HG03108 (cell line): ENCODE measurements around the gene TRO.

Experiments
- ATAC-seq: cut with Tn5 transposase; IDR thresholded peaks from one replicate; pipeline ENCODE4 v1.9.1; 2021; ENCODE audit warnings: moderate library complexity; ENCODE audit not compliant: unreplicated experiment

TRO gene, protein sequence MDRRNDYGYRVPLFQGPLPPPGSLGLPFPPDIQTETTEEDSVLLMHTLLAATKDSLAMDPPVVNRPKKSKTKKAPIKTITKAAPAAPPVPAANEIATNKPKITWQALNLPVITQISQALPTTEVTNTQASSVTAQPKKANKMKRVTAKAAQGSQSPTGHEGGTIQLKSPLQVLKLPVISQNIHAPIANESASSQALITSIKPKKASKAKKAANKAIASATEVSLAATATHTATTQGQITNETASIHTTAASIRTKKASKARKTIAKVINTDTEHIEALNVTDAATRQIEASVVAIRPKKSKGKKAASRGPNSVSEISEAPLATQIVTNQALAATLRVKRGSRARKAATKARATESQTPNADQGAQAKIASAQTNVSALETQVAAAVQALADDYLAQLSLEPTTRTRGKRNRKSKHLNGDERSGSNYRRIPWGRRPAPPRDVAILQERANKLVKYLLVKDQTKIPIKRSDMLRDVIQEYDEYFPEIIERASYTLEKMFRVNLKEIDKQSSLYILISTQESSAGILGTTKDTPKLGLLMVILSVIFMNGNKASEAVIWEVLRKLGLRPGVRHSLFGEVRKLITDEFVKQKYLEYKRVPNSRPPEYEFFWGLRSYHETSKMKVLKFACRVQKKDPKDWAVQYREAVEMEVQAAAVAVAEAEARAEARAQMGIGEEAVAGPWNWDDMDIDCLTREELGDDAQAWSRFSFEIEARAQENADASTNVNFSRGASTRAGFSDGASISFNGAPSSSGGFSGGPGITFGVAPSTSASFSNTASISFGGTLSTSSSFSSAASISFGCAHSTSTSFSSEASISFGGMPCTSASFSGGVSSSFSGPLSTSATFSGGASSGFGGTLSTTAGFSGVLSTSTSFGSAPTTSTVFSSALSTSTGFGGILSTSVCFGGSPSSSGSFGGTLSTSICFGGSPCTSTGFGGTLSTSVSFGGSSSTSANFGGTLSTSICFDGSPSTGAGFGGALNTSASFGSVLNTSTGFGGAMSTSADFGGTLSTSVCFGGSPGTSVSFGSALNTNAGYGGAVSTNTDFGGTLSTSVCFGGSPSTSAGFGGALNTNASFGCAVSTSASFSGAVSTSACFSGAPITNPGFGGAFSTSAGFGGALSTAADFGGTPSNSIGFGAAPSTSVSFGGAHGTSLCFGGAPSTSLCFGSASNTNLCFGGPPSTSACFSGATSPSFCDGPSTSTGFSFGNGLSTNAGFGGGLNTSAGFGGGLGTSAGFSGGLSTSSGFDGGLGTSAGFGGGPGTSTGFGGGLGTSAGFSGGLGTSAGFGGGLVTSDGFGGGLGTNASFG (N-terminal part only)

DNA sequence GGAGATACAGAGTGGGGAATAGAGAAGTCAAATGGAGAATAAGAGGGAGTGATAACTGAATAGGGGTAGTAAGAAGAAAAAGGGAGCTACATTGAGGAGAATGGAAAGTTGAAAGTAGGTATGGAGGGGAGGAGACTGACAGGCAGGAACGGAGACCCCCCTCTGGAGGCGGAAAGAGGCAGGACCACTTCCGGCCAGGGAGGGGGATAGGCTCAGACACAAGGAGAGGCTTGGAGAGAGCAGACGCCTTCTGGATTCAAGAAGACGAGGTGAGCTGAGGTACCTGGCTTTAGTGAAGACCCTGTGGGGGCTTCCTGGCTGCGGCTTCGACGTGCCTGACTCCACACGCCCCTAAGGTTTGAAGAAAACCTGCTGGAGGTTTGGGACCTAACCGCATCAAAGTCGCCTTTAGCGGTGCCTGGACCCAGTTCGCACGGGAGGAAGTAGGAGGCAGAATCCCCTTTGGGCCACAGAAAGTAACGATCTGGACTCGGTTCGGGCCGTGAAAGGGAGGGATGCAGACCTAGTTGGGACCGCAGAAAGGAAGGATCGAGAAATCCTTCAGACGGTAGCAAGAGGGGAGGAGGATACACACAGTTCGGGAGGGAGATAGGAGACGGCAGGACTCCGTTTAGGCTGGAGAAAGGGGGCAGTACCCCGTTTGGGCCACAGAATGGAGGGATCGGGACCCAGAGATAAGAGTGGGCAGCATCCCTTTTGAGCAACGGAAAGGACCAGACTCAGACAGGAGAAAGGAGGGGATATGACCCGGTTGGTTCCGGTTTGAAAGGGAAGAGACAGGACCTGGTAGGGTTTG is at the start of gene TRO:
TRO (plus strand) TSS at position 215 of the 817 bp plus-strand sequence. CDS start 1,423 bp downstream, outside the sequence.
- no peak for ATAC-seq

DNA sequence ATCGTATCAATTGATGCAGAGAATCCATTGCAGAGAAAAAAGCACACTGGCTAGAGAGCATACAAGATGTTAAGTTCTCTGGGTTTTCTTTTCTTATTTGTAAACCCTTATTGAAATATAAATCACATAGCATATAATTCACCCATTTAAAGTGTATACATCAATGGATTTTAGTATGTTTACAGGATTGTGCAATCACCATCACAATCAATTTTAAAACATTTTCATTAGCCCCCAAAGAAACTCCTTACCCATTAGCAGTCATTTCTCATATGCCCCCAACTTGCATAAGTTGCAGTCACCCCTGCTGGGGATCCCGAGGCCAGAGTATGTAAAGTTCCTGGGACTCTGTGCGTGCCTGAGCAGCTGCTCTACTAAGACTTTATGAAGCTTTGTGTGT is 34.9 kb upstream of the TRO start:
- no peak for ATAC-seq

DNA sequence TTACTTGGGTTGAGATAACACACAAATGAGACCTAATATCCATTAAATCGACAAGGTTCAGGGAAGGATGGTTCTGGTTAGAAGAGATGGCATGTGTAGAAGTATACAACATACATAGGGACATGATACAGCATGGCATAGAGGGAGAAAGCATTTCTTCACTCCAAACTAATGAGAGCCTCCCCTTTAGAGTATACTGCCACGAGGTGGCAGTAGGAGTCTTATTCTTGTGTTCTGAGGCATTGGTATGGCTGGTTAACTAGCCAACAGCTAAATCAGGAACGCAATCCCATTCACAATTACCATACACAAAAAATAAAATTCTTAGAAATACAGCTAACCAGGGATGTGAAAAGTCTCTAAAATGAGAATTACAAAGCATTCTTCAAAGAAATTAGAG is 29.1 kb upstream of the TRO start:
- no peak for ATAC-seq

DNA sequence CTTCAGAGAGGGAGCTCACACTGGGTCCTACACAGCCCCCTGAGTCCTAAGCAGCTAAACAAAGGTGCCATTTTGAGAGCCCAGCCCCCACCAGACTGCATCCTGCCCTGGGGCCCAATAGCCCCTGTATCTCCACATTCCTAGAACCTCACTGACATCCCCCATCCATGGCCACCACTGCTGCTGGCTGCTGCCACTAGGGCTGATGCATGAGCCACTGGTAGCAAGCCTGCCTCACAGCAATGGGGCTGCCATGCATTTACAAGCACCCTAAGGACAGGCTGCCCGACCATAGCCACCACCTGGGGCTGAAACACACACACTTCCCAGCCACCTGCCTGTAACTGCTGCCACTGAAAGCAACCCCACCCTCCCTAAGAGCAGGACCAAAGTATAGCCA is 26.5 kb upstream of the TRO start:
- no peak for ATAC-seq

DNA sequence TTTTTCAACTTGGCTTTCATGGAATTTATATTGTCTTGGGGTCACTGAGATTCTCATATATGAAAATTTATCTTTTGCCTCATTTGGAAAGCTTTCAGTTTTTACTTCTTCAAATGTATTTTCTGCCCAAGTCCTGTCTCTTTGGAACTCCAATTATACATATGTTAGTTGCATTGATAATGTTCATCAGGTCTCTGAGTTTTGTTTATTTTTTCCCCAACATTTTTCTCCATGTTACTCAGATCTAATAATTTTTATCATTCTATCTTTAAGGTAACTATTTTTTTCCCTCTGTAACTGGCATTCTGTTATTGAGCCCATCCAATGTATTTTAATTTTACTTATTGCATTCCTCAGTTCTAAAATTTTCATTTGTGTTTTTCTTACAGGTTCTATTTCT is 10.7 kb upstream of the TRO start:
- ATAC-seq = no peak

DNA sequence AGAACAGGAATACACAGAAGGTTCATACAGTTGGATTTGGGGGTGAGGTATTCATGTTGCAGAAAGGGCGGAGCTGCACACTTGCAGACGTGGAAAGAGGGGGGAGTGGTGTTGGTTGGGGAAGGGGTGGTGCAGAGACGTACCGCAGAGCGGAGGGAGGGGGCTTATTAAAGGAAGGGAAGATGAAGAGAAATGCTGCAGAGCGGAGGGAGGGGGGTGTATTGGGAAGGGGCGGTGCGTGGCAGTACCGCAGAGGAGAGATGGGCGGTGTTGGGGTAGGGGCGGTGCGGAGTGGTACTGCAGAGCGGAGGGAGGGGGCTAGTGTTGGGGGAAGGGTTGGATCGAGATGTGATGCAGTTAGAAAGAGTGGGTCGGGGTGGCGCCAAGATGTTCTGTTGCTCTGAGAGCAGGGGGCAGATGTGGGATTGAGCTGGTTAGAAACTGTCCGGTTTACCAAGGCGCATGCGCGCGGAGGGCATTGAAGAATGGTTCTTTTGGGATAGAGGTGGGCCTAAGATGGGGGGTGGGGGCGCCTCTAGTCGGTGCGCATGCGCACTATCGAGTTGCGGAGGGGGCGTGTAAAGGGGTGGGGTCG is 900 bp downstream of the TRO start:
- ATAC-seq = no peak

DNA sequence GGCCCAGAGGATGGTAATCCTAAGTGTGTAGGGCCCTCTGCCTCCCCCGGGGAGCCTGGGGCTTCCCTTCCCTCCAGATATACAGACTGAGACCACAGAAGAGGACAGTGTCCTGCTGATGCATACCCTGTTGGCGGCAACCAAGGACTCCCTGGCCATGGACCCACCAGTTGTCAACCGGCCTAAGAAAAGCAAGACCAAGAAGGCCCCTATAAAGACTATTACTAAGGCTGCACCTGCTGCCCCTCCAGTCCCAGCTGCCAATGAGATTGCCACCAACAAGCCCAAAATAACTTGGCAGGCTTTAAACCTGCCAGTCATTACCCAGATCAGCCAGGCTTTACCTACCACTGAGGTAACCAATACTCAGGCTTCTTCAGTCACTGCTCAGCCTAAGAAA is 1.9 kb downstream of the TRO start:
- ATAC-seq = no peak

DNA sequence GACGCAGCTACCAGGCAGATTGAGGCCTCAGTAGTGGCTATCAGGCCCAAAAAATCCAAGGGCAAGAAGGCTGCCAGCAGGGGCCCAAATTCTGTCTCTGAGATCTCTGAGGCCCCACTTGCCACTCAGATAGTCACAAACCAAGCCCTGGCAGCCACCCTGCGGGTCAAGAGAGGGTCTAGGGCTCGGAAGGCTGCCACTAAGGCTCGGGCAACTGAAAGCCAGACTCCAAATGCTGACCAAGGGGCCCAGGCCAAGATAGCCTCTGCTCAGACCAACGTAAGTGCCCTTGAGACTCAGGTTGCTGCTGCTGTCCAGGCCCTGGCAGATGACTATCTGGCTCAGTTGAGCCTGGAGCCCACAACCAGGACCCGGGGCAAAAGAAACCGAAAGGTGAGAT is 2.8 kb downstream of the TRO start:
- no peak for ATAC-seq

DNA sequence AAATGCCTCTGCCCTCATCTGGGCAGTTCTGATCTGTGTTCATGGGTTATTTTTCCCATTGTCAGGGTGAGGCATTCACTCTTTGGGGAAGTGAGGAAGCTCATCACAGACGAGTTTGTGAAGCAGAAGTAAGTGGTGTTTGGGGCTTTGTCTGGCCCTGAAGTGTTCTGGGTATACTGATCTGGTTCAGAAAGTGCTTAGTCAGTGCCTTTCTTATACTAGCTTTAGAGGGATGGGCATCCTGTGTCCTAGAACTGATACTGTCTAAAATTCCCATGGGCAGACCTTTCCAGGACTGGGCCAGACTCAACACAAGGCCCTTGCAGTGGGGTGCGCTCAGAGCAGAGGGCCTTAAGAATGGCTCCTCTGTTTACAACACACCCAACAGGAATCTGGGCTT is 6.4 kb downstream of the TRO start:
- ATAC-seq = no peak

DNA sequence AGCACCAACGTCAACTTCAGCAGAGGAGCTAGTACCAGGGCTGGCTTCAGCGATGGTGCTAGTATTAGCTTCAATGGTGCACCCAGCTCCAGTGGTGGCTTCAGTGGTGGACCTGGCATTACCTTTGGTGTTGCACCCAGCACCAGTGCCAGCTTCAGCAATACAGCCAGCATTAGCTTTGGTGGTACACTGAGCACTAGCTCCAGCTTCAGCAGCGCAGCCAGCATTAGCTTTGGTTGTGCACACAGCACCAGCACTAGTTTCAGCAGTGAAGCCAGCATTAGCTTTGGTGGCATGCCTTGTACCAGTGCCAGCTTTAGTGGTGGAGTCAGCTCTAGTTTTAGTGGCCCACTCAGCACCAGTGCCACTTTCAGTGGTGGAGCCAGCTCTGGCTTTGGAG is 8.3 kb downstream of the TRO start:
- no peak for ATAC-seq

DNA sequence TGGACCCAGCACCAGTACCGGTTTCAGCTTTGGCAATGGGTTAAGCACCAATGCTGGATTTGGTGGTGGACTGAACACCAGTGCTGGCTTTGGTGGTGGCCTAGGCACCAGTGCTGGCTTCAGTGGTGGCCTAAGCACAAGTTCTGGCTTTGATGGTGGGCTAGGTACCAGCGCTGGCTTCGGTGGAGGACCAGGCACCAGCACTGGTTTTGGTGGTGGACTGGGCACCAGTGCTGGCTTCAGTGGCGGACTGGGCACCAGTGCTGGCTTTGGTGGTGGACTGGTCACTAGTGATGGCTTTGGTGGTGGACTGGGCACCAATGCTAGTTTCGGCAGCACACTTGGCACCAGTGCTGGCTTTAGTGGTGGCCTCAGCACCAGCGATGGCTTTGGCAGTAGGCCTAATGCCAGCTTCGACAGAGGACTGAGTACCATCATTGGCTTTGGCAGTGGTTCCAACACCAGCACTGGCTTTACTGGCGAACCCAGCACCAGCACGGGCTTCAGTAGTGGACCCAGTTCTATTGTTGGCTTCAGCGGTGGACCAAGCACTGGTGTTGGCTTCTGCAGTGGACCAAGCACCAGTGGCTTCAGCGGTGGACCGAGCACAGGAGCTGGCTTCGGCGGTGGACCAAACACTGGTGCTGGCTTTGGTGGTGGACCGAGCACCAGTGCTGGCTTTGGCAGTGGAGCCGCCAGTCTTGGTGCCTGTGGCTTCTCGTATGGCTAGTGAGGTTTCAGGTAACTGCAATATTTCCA is 9.8 kb downstream of the TRO start:
- no peak for ATAC-seq

DNA sequence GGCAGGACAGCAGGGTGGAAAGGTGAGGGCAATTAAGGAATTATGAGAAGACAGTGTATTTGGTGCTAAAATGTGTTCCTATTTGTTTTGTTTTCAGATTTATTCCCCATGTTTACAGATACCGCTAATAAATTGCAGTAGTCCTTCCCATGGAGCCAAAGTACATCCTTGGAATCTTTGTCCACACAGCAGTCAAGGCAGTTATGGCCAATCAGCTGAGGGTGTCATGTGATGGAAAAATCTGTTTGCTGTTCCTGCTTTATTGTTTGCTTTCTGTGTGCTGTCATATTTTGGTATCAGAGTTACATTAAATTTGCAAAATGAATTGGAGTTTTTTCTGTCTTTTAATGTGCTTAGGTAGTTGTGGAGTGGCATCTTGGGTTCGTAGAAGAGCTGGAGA is 10.5 kb downstream of the TRO start:
- no peak for ATAC-seq

DNA sequence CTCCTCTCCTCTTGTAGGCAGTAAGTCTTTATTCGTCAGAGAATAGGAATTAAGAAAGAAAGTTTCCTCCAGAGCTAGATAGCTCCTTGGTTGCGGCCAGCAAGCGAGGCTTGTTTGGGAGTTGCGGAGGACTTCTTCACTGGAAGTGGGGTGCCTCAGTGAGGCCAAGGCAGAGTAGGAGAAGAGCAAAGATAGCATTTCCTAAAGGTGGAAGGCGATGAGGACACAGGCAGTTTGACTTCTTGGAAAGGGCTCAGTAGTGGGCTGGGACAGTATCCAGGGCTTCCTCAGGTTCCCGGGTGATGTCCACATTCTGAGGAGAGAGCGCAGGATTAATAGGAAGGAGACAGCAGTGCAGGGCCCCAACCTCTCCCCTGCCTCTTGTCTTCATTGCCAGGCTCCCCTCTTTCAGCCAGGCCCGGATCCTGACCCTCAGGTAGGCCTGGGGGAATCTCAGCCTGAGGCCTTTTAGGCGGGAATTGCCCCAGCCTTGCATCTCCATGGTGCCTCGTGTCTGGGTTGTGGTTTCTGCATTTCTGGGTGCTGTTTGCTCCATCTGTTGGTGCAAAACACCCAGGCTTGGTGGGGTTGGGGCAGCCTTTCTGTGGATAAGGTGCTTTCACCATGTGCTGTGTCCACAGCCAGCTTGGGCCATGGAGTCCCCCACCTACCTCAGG is 12.7 kb downstream of the TRO start:
- ATAC-seq = no peak

DNA sequence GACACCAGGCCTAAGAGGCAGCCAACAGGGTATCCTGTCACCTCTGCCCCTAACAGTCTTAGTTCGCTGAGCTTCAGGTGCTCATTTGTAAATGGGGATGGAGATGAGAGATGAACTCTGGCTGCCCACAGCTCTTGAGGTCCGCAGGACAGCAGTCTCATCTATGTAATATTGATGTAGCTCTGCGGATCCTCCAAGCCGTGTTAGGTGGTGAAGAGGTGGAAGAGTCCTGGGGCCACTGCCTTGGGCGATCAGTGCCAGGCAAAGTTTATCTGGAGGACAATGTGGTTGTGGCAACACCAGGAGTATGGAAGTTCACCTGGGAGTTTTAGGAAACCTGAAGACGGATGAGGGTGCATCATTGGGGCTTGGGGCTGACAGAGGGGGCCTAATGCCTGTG is 13.4 kb downstream of the TRO start:
- ATAC-seq = no peak

DNA sequence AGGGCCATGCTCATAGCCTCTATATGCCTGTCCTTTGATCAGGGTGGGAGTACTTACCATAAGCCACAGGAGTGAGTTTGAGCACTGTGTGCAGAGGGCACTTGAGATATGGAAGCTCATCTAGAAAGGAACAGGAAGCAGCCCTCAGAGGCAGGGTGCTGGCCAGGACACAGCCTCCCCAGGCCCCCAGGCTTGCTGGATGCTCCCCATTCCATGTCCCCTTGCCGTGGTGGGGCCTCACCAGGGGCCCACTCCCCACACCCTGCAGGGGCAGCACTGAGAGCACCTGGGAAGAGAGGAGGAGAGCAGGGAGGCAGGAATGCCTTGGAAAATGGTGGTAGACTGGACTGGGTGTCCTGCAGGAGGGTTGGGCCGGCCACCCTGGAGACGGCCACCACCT is 14.3 kb downstream of the TRO start:
- no peak for ATAC-seq

DNA sequence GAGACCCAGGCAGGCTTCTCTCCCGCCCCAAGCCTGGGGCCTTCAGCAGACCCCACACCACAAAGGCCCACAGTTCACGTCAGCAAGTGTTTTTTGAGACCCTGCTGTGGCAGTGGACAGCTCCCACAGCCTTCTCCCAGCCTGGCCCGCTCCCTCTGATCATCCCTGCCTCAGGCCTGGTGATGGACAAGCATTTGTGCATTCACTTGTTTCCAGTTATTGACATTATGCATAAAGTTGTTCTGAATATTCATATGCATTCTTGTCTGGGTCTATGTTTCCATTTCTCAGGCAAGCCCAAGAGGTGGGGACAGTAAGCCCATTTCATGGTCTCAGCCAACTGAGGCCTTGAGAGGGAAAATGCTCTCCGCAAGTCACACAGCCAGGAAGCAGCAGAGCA is 14.7 kb downstream of the TRO start:
- no peak for ATAC-seq

DNA sequence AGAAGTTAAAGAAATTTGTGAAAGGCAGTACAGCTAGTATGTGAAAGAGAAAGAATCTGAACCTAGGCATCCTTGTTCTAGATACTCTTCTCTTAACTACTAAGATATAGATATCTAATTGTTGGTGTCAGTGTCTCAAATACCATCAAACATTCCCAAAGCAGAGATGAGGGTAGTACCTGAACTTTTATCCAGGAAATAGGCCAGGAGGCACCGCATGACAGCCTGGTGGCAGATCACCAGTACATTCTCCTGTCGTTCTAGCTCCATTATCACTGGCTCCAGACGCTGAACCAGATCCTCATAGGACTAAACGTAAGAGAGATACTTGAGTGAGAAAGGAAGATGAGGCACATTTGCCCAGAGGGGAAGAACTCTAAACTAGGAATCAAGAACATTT is 16.8 kb downstream of the TRO start:
- ATAC-seq = no peak

DNA sequence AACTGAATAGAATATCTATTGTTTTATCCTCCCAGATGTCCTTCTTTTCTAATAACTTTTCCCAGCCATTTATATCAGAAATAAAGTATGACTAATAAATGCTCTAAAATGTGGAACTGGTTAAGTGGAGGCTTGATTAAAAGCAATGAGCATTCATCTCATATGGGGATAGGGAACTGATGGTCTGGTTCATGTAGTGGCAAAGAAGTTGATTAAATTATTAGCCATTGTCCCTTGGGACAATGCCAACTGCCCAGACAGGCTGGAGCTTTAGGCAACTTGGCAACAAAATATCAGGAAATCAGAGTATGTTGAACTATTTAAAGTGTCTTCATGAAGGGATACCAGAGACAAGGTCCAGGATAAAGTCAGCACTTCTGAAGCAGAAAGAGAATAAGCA is 24.2 kb downstream of the TRO start:
- ATAC-seq = no peak

DNA sequence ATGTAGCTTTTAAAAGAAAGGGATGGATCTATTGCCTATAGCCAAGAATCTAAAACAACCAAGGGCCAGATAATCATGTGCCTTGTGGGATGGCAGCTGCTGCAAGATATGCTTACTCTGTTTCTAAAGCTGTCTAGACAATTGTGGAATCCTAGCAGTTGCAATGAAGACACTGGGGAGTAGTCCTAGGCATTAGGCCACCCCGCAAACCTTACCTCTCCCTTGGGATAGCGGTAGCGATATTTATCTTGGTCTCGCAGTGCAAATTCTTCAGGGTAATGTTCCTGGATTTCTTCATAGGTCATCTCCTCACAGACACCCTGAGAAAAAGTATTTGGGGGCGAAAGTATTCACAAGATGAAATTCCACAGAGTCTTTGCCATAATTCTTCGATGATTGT is 24.6 kb downstream of the TRO start:
- no peak for ATAC-seq
